ENCODE data around the gene OSBPL6. TPM values are rescaled to one million over a fixed set of nuclear protein-coding genes. Genes with fewer than 3 reads are reported as not detected.

OSBPL6 gene
- total and polyA plus RNA-seq, 10 of the 15 experiments (the other 5 are each of a cell fraction or from before 2014, with no cell fraction given) = 0.01 to 0.08 (median 0.03) TPM; not detected in 5

- intact Hi-C loops (cut with micrococcal nuclease; ENCODE audit: unreplicated experiment) = no loop called here
- FAIRE-seq = no peak
Observed at GRCh38 chr2:178187861-178188260, 6.5 kb upstream of the OSBPL6 start.

More at GRCh38 chr2:178187861-178188260, 6.5 kb upstream of the OSBPL6 start:
- Histone ChIP-seq H2AFZ (ENCODE audit: control insufficient read depth, low read depth, low read length) (no peak overlapping the region), H3K27ac (ENCODE audit: control insufficient read depth, insufficient read depth) (no peak overlapping the region), H3K79me2 (ENCODE audit: control insufficient read depth, insufficient read depth, low read length) (no peaks in the 10 kb centered on the region), H3K9me3 (replicated peaks; ENCODE audit: control insufficient read depth, insufficient read depth, low read length) (no peaks in the 10 kb centered on the region), H3K4me2 (ENCODE audit: control insufficient read depth, insufficient read depth) (no peak overlapping the region), H3K4me1 (ENCODE audit: control insufficient read depth, insufficient read depth, low read length) (no peaks in the 10 kb centered on the region), H3K36me3 (ENCODE audit: control insufficient read depth in 2 of 2, insufficient read depth in 2 of 2, low read length in 1 of 2) (no peaks in the 10 kb centered on the region), H3K27me3 (replicated peaks in 1 of 2; ENCODE audit: control insufficient read depth in 2 of 2, insufficient read depth in 2 of 2, low read length in 1 of 2) (peaks cover 0 to 6% of the 10 kb centered on the region in 2 experiments; a peak in 1 of 4 replicates), H3K4me3 (no peak overlapping the region), H4K20me1 (ENCODE audit: control insufficient read depth, insufficient read depth) (no peaks in the 10 kb centered on the region), H3K9ac (ENCODE audit: control insufficient read depth, insufficient read depth, low read length) (no peak overlapping the region)
- BruUV-seq (replicated peaks) = no TSS peak
- ChIA-PET SMC1A (ENCODE audit: uncharacterized antibody, unreplicated experiment) (no interaction called here), CTCF (interaction anchor here (1.1 kb wide), 1 partner anchor 13 kb away, joined by 4 read pairs; no protein-coding TSS in a partner anchor), RAD21 (ENCODE audit: unreplicated experiment) (no interaction called here), POLR2A (no interaction called here)
- ATAC-seq = no peak
- in situ Hi-C loops (cut with MboI) = no loop called here
- no peak for DNase-seq (ENCODE audit: low read depth, low spot score)
- TF ChIP-seq ZSCAN29 (IDR thresholded peaks at IDR 0.05) (no peak), USF1 (IDR thresholded peaks at IDR 0.05; ENCODE audit: borderline replicate concordance, extremely low read length, insufficient read depth, low read depth, low read length) (no peak), CREM (IDR thresholded peaks at IDR 0.05; ENCODE audit: low read depth) (no peak), SMC3 (IDR thresholded peaks at IDR 0.05; ENCODE audit: borderline replicate concordance, low read length) (no peak), IRF3 (IDR thresholded peaks at IDR 0.05) (no peak), ZBTB11 (CRISPR knock-in tag; IDR thresholded peaks at IDR 0.05) (no peak), LARP7 (IDR thresholded peaks at IDR 0.05) (no peak)
- 36% methylated on average over 4 of the region's 4 CpGs for WGBS (ENCODE audit: insufficient coverage, insufficient replicate concordance, low lambda C conversion rate, missing lambda C conversion rate)
